ENCODE results near the gene TMEM38A. TPM values are rescaled to one million over a fixed set of nuclear protein-coding genes. Genes with fewer than 3 reads are reported as not detected.

TMEM38A gene
- total RNA-seq, 1 donor from 2014 or later: 3.4 TPM

Other genes with a start within 250 kb of the TMEM38A start
- 37.9 and 38.4 TPM in 2 replicates for gene EPS15L1, start 189.2 kb upstream of the TMEM38A start, total RNA-seq
- gene CALR3, start 165.0 kb upstream of the TMEM38A start, total RNA-seq: 0.18 TPM in 1 of 2 replicates, not detected in the other
- gene C19orf44, start 164.7 kb upstream of the TMEM38A start, total RNA-seq: 2.8 and 3.4 TPM in 2 replicates
- gene CHERP, start 118.7 kb upstream of the TMEM38A start, total RNA-seq: 73.5 and 74.4 TPM in 2 replicates
- 52.9 and 53.4 TPM in 2 replicates for gene SLC35E1, start 88.7 kb upstream of the TMEM38A start, total RNA-seq
- 15.5 and 15.8 TPM in 2 replicates for gene MED26, start 32.9 kb upstream of the TMEM38A start, total RNA-seq
- 69.1 and 69.5 TPM in 2 replicates for gene SMIM7, start 995 bp upstream of the TMEM38A start, total RNA-seq
- not detected in 2 replicates for gene NWD1, start 58.7 kb downstream of the TMEM38A start, total RNA-seq
- 37.4 and 39.1 TPM in 2 replicates for gene SIN3B, start 168.3 kb downstream of the TMEM38A start, total RNA-seq
- 0.39 and 0.77 TPM in 2 replicates for gene F2RL3, start 227.9 kb downstream of the TMEM38A start, total RNA-seq